Adrenal gland (tissue), 5 donors: ENCODE results near the gene NUDCD2.

ENCODE experiments used
- CTCF ChIP-seq, 6 experiments: fragments of 450-650 bp in 4 of 6; fragments of 200-600 bp in 2 of 6; sonication (generic) in 1 of 6; IDR thresholded peaks; 1 replicate in 5 of 6; 2 replicates in 1 of 6; pipeline versions ENCODE4 v1.5.1 to v1.8.0; 2016 to 2021; ENCODE audit warnings: antibody characterized with exemption in 6 of 6, mild to moderate bottlenecking in 2 of 6, moderate library complexity in 1 of 6
- POLR2A ChIP-seq, 2 donors: fragments of 450-650 bp; IDR thresholded peaks; one replicate each; pipeline ENCODE4 v1.6.1; 2017; ENCODE audit warnings: antibody characterized with exemption in 2 of 2, mild to moderate bottlenecking in 2 of 2, moderate library complexity in 1 of 2
- donor health status: DM: no; HTN: no; CAD: no.

GRCh38 chr5:163434401-163434866 lies 25.5 kb downstream of the NUDCD2 start:
- no peak for TF ChIP-seq POLR2A (IDR thresholded peaks at IDR 0.05)
- no peak for TF ChIP-seq CTCF (IDR thresholded peaks at IDR 0.05)
